Ecto neural progenitor cell (in vitro differentiated cells): ENCODE data around the gene APOF.
"Not testable (repeated sequence)": the region's sequence is repeated elsewhere in the genome, so short reads cannot be mapped to it uniquely, and the experiment has no call there.

Experiments
- DNase-seq: peaks from one replicate; pipeline ENCODE4 v3.0.0-alpha.2; 2018; ENCODE audit warnings: low spot score

The APOF gene

GRCh38 chr12:56332512-56333196 lies 30.0 kb downstream of the APOF start:
- no peak for DNase-seq

DNA sequence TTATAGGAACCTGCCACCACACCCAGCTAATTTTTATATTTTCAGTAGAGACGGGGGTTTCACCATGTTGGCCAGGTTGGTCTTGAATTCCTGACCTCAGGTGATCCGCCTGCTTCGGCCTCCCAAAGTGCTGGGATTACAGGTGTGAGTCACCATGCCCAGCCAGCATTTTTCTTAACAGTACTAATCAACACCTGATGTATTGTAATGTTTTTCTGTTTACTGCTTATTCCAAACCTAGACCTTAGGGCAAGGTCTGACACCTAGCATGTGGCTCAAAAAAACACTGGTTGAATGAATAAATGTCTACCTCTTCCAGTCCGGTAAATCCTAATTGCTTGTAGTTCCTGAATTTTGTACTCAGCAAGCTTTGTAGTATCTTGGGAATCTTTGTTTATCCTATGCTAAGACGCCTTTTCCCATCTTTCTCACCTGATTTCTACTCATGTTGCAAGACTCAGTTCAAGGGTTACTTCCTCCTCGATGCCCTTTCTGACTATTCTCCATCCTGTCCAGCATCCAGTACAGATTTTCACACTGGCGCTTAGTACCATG lies 31.6 kb downstream of the APOF start:
- no peak for DNase-seq

GRCh38 chr12:56326533-56326932 lies 36.1 kb downstream of the APOF start:
- DNase-seq, result no peak

DNA sequence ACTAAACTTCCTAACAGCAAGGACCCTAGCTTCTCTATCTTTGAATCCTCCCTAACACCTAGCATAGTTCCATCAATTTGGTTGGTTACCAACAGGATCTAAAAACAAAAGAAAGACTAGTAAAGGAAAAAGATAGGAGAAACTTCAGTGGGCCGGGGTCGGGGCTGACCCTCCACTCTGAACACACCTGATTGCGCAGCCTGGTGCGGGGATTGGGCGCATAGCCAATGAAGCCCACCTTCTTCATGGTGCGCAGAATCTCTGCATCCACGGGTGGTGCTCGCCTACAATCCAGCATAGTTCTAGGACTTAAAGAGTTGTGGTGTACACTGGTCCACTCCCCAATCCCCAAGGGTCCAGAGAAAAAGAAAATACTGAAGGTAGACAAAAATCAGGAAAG lies 36.5 kb downstream of the APOF start:
- no peak for DNase-seq

- DNase-seq, result no peak
Observed at GRCh38 chr12:56324206-56324605, 38.5 kb downstream of the APOF start.

GRCh38 chr12:56321610-56322009 lies 41.0 kb downstream of the APOF start:
- not testable (repeated sequence) for DNase-seq

- DNase-seq, result no peak
Observed at GRCh38 chr12:56321027-56321426, 41.6 kb downstream of the APOF start.

- DNase-seq, result no peak
Observed at GRCh38 chr12:56317675-56318074, 45.0 kb downstream of the APOF start.

- DNase-seq, result peak; percentile 99
Observed at GRCh38 chr12:56315622-56316473, 46.8 kb downstream of the APOF start, which contains the start of gene CNPY2. Gene CNPY2 (minus strand): TSS chr12:56315988. CDS start chr12:56315217, 771 bp downstream.

DNA sequence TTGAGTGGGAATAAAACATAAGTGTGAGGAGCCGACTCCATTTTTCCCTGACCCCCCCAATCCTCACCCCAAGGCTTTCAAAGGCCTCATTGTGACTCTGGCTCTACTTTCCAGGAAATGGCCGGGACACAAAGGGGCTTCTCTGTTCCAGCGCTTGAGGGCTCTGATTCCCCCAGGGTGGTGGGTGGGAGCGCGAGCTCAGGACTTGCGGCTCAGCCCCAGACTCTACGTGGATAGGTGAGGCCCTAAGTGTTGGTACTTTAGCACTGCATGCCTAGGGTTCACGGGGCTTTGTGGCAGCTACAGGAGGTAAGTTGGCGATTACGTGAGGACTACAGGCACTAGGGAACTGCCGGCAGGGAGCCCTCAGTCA lies 47.4 kb downstream of the APOF start:
- DNase-seq, result peak; percentile 72

DNA sequence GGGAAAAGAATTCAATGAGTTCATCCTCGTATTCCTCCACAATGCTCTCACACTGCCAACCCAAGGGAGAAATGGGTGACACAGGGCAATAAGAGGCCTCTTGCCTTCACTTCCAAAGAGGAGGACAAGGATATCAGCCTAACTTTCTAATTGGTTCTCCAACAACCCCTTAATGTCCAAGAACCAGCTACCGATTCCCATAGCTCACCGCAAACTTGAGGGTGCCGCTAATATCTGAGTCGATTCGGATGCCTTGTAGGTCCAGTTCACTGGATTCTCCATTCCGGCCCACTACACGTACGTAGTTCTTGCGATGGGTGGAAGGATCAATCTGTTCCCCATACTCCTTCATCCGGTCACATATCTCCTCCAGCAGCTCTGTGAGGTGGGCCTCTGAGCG lies 51.7 kb downstream of the APOF start:
- no peak for DNase-seq
